ENCODE results near the gene PPP1R12B.
"Not testable (repeated sequence)": the region's sequence is repeated elsewhere in the genome, so short reads cannot be mapped to it uniquely, and the experiment has no call there.

PPP1R12B gene

DNA sequence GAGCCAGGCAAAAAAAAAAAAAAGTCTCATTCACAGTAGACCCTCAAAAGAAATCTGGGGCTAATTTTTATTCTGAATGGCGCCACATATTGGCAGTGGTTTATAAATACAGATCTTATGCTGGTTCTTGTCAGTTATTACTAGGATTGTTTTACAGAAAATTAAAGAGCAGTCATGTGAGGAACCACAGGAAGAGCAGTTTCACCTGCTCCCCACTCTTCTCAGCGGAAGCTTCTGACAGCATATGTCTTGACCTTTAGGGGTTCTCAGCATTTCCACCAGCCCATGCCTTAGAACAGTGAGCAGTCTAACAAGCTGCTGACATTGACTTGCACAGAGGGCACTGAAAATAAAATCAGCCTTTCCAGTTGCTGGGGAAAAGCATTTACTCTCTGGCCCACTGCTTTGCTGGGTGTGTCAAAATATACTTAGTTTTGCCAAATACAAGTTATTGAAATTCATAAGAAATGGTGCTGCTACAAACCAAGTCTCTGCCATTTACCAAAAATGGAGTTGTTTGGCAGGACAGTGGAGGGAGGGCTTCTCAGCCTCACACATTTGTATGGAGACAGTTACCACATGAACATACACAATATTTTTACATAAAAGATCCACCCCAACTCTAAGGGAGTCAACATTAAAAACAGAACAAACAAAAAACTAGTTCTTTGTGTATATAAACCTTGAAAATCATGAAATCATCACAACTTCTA, 217.5 kb downstream of the PPP1R12B start:
- no peak for DNase-seq

DNA sequence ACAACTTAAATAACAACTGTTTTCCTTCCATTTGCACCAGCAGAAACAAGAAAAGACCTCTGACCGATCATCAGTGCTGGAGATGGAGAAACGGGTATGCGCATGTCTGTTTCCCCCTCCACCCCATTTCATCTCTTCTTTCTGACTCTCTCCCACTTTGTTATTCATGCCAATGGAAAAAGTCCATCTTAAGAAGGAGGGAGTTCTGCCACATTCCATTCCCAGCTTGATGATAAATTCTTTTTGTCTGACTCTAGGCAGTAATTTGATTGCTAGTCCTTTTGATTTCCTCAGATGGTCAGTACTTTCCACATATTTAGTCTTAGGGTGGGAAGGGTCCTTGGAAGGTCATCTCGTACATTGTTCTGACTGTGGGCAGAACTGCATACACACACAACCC, 219.2 kb downstream of the PPP1R12B start:
- no peak for DNase-seq

DNA sequence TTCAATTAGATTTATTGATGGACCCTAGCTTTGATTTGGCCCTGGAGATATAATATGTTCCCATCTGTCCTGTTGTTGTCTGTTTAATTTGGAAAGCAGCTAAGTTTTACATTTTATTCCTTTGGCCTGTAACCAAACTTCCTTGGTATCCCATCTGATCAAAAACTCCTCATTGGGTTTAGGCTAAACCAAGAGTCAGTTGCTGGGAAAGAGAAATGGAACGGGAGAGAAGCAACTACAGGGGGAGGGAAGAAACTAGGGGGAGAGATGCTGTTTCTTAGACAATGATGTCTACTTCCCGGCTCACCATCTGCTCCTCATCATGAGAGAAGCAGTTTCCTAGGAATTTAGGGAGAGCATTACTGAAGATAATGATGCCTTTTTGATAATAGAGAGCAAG, 219.9 kb downstream of the PPP1R12B start:
- no peak for DNase-seq

DNA sequence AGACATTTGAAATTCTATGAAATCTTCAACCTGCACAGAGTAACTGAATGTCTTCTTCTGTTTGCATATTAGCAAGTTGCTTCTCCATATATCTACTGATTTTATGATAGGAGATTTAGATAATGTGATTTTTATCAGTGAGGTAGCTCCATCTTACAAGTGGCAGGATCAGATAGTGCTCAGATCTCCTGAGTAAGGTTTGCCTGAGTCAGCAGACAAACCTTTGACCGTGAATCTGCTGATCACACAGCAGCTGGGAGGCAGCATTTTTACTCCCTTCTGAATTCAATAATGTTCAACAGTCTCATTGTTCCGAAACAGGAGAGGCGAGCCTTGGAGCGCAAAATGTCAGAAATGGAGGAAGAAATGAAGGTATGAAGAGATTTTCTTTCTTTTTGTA, 220.3 kb downstream of the PPP1R12B start:
- DNase-seq: no peak

DNA sequence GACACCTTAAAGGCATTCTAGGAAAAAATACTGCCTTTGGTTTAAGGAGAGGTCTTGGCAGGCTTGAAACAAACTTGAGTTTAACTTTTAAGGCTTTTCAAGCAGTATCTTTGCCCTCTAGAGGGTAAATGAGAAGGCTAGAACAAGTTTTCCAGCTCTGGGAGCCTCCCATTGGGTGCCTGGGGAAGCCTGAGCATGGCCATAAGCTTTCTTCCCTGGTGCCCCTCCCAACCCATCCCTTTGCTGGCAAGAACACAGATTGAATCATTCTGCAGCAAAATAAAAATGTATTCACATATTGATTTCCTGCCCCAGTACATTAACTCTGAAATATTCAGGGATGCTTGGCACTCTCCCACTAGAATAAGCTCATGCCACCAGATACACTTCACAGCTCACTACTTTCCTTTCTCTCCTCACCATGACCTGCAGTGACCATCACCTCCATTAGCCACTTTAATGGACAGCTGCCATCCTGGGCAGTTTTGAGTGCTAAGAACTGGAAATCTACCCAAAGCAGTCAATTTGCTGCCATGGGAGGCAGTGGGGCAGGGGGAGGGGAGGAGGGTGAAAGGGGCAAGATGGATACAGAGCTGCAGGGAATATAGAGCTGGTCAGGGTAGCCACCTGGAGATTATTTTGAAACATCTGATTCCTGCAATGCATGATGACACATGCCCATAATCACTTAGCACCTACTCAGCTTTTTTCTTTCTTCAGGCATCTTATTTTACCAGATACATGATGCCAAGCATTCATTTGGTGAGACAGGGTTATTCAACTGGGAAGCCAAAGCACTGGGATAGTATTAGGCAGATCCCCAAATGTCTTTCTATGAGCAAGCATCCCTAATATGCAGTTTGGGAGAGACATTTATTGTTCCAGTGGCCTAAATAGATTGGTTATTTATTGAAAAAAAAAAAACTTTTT, 221.2 kb downstream of the PPP1R12B start:
- DNase-seq: no peak

DNA sequence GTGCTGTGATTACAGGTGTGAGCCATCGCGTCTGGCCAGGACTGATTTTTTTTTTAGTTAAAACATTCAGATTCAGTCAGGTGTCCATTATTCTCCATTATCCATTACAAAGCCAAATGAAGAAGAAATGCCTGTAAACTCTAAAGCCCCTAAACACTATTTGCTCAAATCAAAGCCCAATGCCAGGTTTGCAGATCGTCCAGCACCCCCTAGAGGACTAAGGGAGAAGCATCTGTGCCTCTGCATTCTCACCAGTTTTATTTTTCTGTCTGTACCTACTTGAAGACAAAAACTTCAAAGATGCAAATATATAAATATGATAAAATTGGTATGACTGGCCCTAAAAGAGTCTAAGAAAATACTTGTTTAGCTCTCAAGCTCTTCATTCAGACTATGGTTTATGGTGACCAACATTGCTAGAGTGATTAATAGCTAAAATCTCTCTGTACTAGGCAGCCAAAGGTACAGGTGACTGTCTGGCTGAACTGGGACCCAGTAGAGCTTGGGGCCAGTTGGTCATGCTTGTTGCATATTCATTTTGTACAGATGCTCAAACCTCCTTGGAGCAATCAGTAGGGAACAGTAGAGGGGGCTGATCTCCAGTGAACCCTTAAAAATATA, 223.3 kb downstream of the PPP1R12B start:
- DNase-seq: peak in 1 of 2 experiments; percentile 18

DNA sequence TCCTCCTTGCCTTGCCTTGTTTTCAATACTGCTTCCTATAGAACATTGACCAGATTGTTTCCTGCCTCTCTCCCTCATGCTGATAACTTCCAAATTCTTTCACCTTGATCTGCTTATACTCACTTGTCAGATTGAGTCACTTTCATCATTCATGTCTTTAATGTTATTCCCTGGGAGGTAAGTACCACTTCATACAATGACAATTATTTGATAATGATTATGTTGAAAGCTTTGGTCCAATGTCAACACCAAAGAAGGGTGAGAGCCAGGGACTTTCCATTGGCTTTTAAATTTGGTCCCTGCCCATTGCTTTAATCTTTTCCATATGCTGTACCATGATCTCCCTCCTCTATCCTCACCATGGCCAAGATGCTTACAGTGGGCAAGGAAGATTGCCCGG, 224.4 kb downstream of the PPP1R12B start:
- no peak for DNase-seq

DNA sequence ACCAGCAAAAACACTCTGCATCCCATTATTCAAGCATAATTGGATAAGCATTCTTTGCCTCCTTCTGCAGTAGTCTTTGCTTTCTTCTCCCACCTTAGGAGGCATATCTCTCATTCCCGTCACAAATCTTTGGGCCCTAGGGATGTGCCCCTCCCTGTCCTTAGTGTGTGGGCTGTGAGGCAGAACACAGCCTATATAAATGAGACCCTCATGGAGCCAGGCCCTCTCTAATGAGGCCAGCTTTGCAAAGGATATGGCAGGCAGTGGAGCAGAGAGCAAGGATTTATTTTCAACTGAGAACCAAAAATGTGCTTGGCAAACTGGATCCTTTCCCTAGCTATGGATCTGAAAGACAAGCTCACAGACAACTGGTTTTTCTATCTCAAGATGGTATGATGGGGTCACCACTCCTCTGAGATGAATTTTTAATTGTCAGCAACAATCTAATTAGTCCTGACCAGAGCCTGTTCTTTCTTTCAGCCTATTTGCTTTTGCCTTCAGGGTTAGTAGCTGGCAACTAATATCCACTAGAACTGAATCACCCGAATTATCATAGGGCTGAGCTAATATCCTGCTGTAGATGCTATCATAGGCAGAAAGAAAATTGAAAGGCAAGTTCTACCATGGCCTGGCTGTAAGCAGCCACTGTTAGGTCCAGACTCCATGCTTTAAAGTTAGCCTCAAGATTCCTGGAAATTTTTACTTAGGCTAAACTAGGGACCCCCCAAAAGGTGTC, 227.6 kb downstream of the PPP1R12B start:
- DNase-seq: no peak

DNA sequence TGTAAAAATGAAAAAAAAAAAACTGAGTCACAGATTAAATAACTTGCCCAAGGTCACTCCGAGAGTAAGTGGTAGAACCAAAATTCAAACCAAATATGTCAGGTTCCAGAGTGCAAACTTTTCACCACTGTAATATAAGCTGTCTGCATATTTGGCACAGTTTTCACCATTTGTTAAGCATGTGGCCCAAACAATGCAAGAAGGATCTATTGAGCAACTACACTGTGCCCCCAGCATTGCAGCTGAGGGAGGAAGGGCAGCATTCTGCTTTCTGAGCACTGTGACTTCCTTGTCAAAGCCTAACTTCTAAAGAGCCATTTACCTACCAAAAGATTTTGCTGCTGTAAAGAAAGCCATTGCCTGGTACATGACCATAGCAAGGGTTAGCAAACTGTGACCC, 228.3 kb downstream of the PPP1R12B start:
- DNase-seq: no peak

DNA sequence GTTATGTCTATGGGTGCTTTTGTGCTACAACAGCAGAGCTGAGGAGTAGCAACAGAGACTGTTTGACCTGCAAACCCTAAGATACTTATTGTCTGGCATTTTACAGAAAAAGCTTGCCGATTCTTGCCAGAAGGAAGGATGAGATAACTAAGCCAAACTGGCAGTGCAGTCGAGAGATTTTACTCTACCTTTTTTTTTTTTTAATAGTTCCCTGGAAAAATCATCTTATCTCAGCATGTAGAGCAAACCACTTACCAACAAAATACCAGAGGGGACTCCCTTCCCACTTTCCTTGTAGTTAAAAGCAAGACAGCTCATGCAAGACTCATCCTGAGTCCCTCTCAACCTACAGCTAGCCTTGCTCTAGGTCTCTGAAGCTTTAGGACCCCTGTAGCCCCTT, 228.9 kb downstream of the PPP1R12B start:
- no peak for DNase-seq

DNA sequence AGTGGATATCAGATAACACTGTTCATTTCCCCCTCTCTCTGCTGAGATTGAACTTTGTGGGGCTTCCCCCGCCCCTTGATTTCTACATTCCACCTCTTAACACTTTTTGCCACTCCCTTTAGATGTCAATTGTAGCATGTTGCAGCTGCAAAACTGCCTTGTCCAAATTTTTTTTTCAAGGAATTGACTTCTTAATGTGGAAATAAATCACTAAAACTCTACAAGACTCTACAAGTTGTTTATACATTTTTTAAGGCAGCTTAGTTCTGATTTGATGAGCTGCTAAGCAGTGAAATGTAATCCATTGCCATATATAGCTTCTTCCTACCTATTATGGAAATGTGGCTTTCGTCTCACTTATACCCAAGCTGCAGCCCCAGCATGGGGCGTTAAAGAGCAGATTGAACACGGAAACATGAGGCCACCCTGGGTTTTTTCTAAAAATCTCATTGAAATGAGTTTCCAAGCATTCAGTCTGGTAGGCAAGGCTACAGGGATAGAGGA, 229.6 kb downstream of the PPP1R12B start:
- DNase-seq: no peak

DNA sequence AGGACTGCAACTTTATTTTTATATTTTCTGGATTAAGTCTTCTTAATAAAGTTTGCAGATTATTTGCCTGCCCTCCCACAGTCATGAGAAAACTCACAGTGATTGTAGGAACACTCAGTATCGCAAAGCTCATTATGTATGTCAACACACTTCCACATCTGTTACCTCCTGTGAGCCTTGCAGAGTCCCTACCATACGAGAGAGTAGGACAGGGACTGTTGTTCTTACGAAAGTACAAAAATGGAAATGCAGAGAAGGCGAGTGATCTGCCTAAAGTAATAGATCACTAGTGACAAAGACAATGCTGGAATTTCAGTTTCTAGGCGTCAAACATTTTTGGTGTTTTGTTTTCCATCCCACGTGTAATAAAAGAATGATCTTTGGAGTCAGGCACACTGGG, 230.1 kb downstream of the PPP1R12B start:
- no peak for DNase-seq

DNA sequence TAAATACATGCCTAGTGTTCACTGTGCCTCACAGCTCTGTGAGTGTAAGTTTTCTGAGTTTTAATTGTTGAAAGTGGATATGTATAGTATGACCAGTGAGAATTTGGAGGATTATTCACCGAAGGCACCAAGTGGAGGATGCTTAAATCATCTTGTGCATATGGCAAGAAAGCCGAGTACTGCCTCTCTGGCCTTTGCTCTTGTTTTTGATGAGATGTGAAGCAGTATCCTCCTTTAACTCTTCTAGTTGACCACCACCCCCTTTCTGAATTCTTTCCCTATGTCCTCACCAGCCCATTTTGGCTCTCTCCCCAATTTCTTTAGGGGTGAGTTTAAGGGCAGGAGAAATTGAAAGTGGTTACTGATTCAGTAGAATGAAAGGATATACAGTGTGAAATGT, 231.3 kb downstream of the PPP1R12B start:
- DNase-seq: no peak

DNA sequence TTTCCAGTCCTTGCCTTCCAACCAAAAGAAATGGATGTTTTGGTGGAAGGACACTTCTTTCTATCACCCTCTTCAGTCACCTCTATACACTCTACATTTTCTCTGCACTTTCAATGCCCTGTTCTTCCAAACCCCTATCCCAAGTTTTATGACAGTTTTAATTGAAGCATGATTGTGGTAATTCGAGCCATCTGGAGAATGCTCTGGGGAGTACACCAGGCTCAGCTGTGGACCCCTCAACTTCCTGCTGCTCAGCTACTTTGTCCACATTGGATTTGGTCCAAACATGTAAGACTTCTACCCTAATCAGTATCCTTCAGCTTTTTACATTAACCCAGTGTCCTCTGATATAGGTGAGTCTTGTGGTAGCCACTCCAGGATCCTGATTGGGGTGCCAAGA, 232.1 kb downstream of the PPP1R12B start:
- no peak for DNase-seq

DNA sequence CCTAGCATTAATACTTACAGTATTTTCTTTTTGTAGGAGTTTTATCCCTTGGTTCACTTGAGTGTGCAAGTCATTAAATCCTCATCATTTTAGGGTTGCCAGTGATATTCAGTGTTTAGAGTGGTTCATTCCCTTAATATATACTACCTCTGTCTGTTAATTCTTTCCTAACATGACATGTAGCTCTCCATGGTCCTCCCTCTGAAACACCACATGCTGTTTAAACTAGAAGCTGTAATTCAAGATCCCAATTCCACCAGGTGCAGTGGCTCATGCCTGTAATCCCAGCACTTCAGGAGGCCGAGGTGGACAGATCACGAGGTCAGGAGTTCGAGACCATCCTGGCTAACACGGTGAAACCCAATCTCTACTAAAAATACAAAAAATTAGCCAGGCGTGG, 233.9 kb downstream of the PPP1R12B start:
- not testable (repeated sequence) for DNase-seq

DNA sequence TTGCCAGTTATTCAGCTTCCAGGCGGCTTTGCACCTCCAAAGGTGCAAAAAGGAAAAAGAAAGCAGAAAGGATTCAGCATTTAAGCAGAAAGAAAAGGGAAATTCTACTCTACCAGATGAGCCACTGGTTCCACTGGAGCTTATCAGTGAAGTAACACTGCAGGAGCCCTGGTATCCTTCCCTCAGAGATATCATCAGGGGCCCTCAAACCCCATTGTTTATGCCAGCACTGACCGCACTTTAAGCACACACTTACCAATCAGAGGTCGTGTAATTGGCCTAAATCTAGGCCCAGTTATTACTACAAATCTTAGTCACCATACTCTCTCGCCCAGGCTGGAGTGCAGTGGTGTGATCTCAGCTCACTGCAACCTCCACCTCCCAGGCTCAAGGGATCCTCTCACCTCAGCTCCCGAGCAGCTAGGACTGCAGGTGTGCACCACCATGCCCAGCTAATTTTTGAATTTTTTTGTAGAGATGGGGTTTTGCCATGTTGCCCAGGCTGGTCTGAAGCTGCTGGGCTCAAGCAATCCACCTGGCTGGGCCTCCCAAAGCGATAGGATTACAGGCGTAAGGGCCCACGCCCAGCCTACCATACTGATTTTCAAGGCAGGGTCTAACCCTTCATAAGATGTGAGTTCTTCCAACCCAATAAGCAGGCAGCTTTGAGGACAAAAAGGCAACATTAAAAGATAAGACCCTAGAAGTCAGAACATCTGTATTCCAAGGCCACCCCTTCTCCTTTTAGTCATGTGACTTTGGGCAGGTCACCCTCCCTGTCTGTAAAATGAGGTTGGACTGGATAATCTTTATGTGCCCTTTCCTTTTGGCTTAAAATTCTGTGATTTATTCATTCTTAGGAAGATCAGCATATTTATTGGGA, 236.4 kb downstream of the PPP1R12B start:
- DNase-seq: no peak

DNA sequence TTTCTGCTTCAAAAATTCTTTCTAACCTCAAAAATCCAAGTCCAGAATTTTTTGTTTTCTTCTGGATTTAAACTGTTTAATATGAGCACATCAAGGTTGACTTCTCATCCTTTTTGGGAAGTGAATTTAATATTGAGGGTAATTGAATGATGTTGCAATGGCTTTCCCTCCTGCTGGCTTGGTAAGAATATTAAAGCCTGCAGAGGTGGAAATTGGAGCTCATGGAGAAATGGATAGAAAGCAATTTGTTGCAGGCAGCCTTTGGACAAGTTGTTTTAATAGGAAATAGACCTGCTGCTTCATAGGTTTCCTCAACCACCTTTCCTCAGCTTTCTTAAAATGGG, 237.1 kb downstream of the PPP1R12B start:
- no peak for DNase-seq

DNA sequence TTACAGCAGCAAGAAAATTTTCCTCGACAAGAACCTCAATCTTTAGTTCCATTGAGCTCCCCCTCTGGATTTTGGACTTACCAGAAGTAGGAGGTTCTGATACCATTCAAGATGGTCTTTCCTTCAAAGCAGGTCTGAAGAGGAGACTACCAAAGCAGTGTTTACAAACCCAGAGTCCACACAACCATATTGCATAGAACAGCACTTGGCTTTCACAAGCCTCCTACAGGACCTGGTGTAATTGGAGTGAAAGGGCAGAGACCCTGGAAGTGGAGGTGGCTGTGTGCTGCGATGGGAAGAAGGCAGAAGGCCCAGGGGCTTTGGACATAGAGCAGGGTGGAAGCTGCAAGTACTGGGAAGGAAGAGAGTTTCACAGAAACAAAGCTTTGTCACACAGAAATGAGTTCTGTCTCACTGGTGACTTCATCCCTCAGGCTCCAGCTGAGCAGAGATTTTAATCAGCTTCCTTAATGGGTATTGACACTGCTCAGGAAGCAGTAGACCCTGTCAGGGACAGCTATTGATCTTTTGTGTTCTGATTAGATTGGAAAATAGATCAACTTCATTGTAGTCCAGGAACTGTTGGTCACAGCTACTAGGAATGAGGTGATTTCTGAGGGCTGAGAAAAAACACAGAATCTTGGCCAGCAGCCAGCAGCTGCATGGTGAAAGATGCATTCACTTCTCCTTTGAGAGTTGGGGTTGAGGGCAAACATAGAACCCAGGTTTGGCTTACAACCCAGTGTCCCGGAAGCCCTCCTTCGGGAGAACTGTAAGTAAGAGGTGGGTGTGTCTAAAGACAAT, 237.7 kb downstream of the PPP1R12B start:
- no peak for DNase-seq

DNA sequence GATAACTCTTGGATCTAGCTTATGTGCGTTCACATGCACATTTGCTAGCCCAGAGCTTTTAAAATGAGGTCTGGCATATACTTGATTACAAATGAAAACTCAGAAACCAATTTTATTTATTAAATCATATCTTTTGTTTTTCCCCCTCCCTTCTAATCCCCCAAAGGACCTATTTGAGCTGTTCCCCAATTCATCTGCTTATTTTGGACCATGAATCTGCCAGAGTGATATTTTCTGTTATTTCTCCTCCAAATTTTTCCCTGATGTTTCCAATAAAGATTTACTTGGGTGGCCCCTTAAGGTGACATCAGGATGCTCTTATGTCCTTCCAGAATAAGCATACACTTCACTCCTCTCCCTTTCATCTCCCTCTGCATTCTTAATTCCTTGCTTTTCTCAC, 238.4 kb downstream of the PPP1R12B start:
- DNase-seq: no peak

DNA sequence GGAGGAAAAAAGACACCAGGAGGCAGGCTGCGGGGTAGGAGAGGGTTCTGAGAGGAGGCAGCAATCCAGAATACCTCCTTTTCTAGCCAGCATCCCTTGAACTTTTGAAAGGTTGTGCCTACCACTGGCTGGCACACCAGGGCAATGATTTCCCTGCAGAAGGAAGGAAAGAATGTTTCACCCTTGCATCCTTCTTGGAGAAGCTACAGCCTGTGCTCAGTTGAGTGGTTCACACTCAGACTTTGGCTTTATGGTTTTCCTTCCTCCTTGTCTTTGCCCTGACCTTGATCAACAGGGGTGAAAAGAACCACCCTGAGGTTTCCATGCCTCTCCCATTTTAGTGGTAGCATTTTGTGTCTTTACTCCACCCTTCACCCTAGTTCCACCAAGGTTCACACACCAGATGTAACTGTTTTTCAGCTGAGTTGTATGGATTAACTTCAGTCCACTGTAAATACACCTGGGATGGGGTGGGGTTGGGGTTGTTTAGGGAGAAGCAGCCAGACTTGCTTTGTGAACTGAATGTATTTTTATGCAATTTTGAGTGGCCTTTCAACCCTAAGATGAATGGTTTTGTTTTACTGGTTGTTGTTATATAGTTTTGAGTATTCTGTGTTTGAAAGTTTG, 239.5 kb downstream of the PPP1R12B start:
- DNase-seq: no peak
